ENCODE data around the gene ABCA5. TPM values are rescaled to one million over a fixed set of nuclear protein-coding genes. Genes with fewer than 3 reads are reported as not detected.

ABCA5 gene
- total and polyA plus RNA-seq, 2 of the 13 experiments (the other 11 are each of a cell fraction or from before 2014, with no cell fraction given): 9.7 to 10.1 TPM

GRCh38 chr17:69326377-69327059, 415 bp downstream of the ABCA5 start (continued):
- TF ChIP-seq ZNF574 (CRISPR knock-in tag; IDR thresholded peaks at IDR 0.05) (peak; percentile 75; the same call in 1 of the 2 replicates), SP5 (CRISPR knock-in tag; IDR thresholded peaks at IDR 0.05; ENCODE audit: borderline replicate concordance, low read depth) (no peak), TBP (CRISPR knock-in tag; IDR thresholded peaks at IDR 0.05) (no peak), MTA1 (CRISPR knock-in tag; IDR thresholded peaks at IDR 0.05; ENCODE audit: borderline replicate concordance) (peak; percentile 23; the same call in 1 of the 2 replicates), ZSCAN25 (CRISPR knock-in tag; IDR thresholded peaks at IDR 0.05) (peak; percentile 22; the same call in 1 of the 2 replicates), NR2F6 (IDR thresholded peaks at IDR 0.05) (0 out of 2 replicates have a peak, but pooled peaks have one; percentile 5), NR2F6 (CRISPR knock-in tag; IDR thresholded peaks at IDR 0.05) (no peak), ZNF318 (CRISPR knock-in tag; IDR thresholded peaks at IDR 0.05) (no peak)
- TF ChIP-seq, protein P1, sequence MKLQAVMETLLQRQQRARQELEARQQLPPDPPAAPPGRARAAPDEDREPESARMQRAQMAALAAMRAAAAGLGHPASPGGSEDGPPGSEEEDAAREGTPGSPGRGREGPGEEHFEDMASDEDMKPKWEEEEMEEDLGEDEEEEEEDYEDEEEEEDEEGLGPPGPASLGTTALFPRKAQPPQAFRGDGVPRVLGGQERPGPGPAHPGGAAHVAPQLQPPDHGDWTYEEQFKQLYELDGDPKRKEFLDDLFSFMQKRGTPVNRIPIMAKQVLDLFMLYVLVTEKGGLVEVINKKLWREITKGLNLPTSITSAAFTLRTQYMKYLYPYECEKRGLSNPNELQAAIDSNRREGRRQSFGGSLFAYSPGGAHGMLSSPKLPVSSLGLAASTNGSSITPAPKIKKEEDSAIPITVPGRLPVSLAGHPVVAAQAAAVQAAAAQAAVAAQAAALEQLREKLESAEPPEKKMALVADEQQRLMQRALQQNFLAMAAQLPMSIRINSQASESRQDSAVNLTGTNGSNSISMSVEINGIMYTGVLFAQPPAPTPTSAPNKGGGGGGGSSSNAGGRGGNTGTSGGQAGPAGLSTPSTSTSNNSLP (IDR thresholded peaks at IDR 0.05; ENCODE audit: low read depth, low read length): no peak
